ENCODE data around the gene UQCRC2. TPM values are rescaled to one million over a fixed set of nuclear protein-coding genes. Genes with fewer than 3 reads are reported as not detected.

The UQCRC2 gene
- total and polyA plus RNA-seq, 2 donors (not counting 1 experiment from before 2014, with no cell fraction given) = 84.3 to 150 TPM

DNA sequence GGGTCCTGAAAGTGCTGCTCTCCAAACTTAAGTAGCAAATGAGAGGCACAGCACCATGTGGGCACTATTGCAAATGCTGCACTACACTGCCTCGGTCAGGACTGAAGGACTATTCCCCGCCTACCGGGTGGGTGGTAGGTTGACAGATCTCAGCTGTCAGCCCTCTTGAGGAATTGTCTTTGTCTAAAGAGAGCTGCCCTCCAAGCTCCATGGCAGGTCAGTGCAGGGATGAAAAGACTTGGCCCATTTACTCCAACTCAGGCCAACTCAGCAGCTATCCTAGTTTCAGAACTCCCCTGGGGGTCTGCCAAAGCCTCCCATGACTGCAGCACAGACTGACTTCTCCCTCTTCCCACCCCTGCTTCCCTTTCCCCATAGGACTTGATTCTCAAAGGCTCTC is 51.2 kb downstream of the UQCRC2 start:
- Histone ChIP-seq H3K9me3 (ENCODE audit: control extremely low read depth in 1 of 3, control insufficient read depth in 2 of 3, insufficient read depth in 1 of 3, low read length in 2 of 3) (no peaks in the 10 kb centered on the region), H2AFZ (ENCODE audit: insufficient read depth, low read depth, low read length, poor library complexity, severe bottlenecking) (no peak overlapping the region), H3K4me1 (ENCODE audit: control insufficient read depth in 2 of 2, insufficient read depth in 2 of 2, low read length in 2 of 2) (peaks cover 20 to 27% of the 10 kb centered on the region in 2 donors), H3K79me2 (ENCODE audit: control insufficient read depth, insufficient read depth, low read length) (peaks cover 52% of the 10 kb centered on the region), H3K9ac (ENCODE audit: low read length) (no peak overlapping the region), H3K4me2 (replicated peaks; ENCODE audit: low read depth, low read length, poor library complexity, severe bottlenecking) (no peak overlapping the region), H3K4me3 (ENCODE audit: control extremely low read depth in 1 of 5, extremely low read depth in 1 of 5, insufficient read depth in 1 of 5, low read depth in 2 of 5, low read length in 4 of 5) (no peak overlapping the region), H3K36me3 (replicated peaks in 1 of 2; ENCODE audit: control extremely low read depth in 1 of 2, control insufficient read depth in 1 of 2, extremely low read depth in 1 of 2, insufficient read depth in 2 of 2, low read length in 1 of 2) (no peaks in the 10 kb centered on the region), H4K20me1 (ENCODE audit: control insufficient read depth, insufficient read depth, low read length, poor library complexity, severe bottlenecking) (peaks cover 3% of the 10 kb centered on the region), H3K27me3 (replicated peaks in 1 of 4; ENCODE audit: control extremely low read depth in 1 of 4, control insufficient read depth in 3 of 4, insufficient read depth in 4 of 4, low read length in 3 of 4) (no peaks in the 10 kb centered on the region), H3K27ac (ENCODE audit: low read length in 2 of 2) (no peak overlapping the region)
- DNase-seq = no peak
- POLR2A ChIA-PET = no interaction called here
- Mint-ChIP-seq H3K27ac (peak overlapping the region; percentile 6), H3K4me3 (no peak overlapping the region), H3K9me3 (ENCODE audit: insufficient read depth) (no peaks in the 10 kb centered on the region), H3K4me1 (peaks cover 21% of the 10 kb centered on the region), H3K27me3 (no peaks in the 10 kb centered on the region)
- intact Hi-C loops (cut with micrococcal nuclease) = no loop called here
- ATAC-seq (ENCODE audit: low read depth) = no peak
- TF ChIP-seq, protein P1, sequence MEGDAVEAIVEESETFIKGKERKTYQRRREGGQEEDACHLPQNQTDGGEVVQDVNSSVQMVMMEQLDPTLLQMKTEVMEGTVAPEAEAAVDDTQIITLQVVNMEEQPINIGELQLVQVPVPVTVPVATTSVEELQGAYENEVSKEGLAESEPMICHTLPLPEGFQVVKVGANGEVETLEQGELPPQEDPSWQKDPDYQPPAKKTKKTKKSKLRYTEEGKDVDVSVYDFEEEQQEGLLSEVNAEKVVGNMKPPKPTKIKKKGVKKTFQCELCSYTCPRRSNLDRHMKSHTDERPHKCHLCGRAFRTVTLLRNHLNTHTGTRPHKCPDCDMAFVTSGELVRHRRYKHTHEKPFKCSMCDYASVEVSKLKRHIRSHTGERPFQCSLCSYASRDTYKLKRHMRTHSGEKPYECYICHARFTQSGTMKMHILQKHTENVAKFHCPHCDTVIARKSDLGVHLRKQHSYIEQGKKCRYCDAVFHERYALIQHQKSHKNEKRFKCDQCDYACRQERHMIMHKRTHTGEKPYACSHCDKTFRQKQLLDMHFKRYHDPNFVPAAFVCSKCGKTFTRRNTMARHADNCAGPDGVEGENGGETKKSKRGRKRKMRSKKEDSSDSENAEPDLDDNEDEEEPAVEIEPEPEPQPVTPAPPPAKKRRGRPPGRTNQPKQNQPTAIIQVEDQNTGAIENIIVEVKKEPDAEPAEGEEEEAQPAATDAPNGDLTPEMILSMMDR (IDR thresholded peaks at IDR 0.05) = no peak
- no peak for TF ChIP-seq EZH2 (IDR thresholded peaks at IDR 0.05; ENCODE audit: borderline replicate concordance, insufficient read depth, low read depth, low read length, poor library complexity, severe bottlenecking)
- 96% methylated on average over 3 of the region's 3 CpGs for WGBS (ENCODE audit: insufficient coverage)
- CTCF ChIA-PET = interaction anchor here (1.1 to 15.3 kb wide), 4 partner anchors 12 to 297 kb away, joined by 4 to 290 read pairs (median 28); no protein-coding TSS in a partner anchor

GRCh38 chr16:22005746-22006145 is 52.6 kb downstream of the UQCRC2 start:
- Histone ChIP-seq H3K27me3 (replicated peaks in 1 of 4; ENCODE audit: control extremely low read depth in 1 of 4, control insufficient read depth in 3 of 4, insufficient read depth in 4 of 4, low read length in 3 of 4) (no peaks in the 10 kb centered on the region), H3K9ac (ENCODE audit: low read length) (no peak overlapping the region), H3K9me3 (ENCODE audit: control extremely low read depth in 1 of 3, control insufficient read depth in 2 of 3, insufficient read depth in 1 of 3, low read length in 2 of 3) (no peaks in the 10 kb centered on the region), H3K4me2 (replicated peaks; ENCODE audit: low read depth, low read length, poor library complexity, severe bottlenecking) (no peak overlapping the region), H2AFZ (ENCODE audit: insufficient read depth, low read depth, low read length, poor library complexity, severe bottlenecking) (no peak overlapping the region), H3K36me3 (replicated peaks in 1 of 2; ENCODE audit: control extremely low read depth in 1 of 2, control insufficient read depth in 1 of 2, extremely low read depth in 1 of 2, insufficient read depth in 2 of 2, low read length in 1 of 2) (no peaks in the 10 kb centered on the region), H3K4me1 (ENCODE audit: control insufficient read depth in 2 of 2, insufficient read depth in 2 of 2, low read length in 2 of 2) (peaks cover 20 to 28% of the 10 kb centered on the region in 2 donors), H3K27ac (ENCODE audit: low read length in 2 of 2) (no peak overlapping the region), H3K4me3 (ENCODE audit: control extremely low read depth in 1 of 5, extremely low read depth in 1 of 5, insufficient read depth in 1 of 5, low read depth in 2 of 5, low read length in 4 of 5) (no peak overlapping the region), H4K20me1 (ENCODE audit: control insufficient read depth, insufficient read depth, low read length, poor library complexity, severe bottlenecking) (peaks cover 7% of the 10 kb centered on the region), H3K79me2 (ENCODE audit: control insufficient read depth, insufficient read depth, low read length) (peaks cover 58% of the 10 kb centered on the region)
- H3K27me3 Mint-ChIP-seq = no peaks in the 10 kb centered on the region
- DNase-seq (no peak), ATAC-seq (ENCODE audit: low read depth) (no peak)
- intact Hi-C loops (cut with micrococcal nuclease) = loop anchor here (2.0 kb wide), 1 partner anchor 53 kb away; the partner anchor contains the start of gene UQCRC2
- POLR2A ChIA-PET = no interaction called here
- H3K27ac Mint-ChIP-seq = no peak overlapping the region
- peaks cover 24% of the 10 kb centered on the region for H3K4me1 Mint-ChIP-seq
- no CpG with 5 or more reads among the region's 1 CpG for WGBS (ENCODE audit: insufficient coverage)
- H3K4me3 Mint-ChIP-seq = no peak overlapping the region
- H3K9me3 Mint-ChIP-seq (ENCODE audit: insufficient read depth) = no peaks in the 10 kb centered on the region
- TF ChIP-seq EZH2 (IDR thresholded peaks at IDR 0.05; ENCODE audit: borderline replicate concordance, insufficient read depth, low read depth, low read length, poor library complexity, severe bottlenecking) = no peak
- TF ChIP-seq, protein P1 (IDR thresholded peaks at IDR 0.05) = no peak
- CTCF ChIA-PET = interaction anchor here (0.6 to 15.3 kb wide), 5 partner anchors 72 to 295 kb away, joined by 3 to 290 read pairs (median 6); partner anchors contain the start of gene POLR3E
